H1 (cell line): ENCODE results near the gene FAM120B. TPM values are rescaled to one million over a fixed set of nuclear protein-coding genes. Genes with fewer than 3 reads are reported as not detected.

Source experiments
- CTCF ChIA-PET: fragments of 300-600 bp; sonication (Branson Sonifier 250); formaldehyde crosslinking; loops from one replicate; lab custom pipeline; 2021; ENCODE audit not compliant: partially characterized antibody; lab: Charles Lee
- POLR2A ChIA-PET: fragments of 300-600 bp; sonication (Branson Sonifier 250); formaldehyde crosslinking; loops from one replicate; lab custom pipeline; 2021; ENCODE audit warnings: inconsistent platforms; ENCODE audit not compliant: partially characterized antibody; lab: Charles Lee
- DNase-seq, 2 experiments: peaks; one replicate each; pipeline versions ENCODE4 v3.0.0 to v3.0.0-alpha.2; 2010 to 2022; ENCODE audit warnings: low spot score in 2 of 2, low read depth in 1 of 2, mixed read lengths in 1 of 2
- FAIRE-seq: peaks from 2 replicates; lab custom pipeline; 2011; peaks lifted over from hg19 to GRCh38; lab: Jason Lieb, UNC
- H2AFZ ChIP-seq: 2 replicates; pipeline ENCODE4 v1.8.1; 2012; ENCODE audit warnings: low read length, inconsistent platforms
- H2AK5ac ChIP-seq: 2 replicates; pipeline ENCODE4 v1.6.1; 2013; ENCODE audit warnings: low read depth, low read length
- H2BK120ac ChIP-seq: replicated peaks from 2 replicates; pipeline ENCODE3; 2013; ENCODE audit warnings: low read depth, low read length, inconsistent platforms
- H2BK12ac ChIP-seq: 2 replicates; pipeline ENCODE4 v1.6.1; 2013; ENCODE audit warnings: low read depth, low read length
- H2BK15ac ChIP-seq: 2 replicates; pipeline ENCODE4 v1.6.1; 2013; ENCODE audit warnings: low read length
- H2BK20ac ChIP-seq: 2 replicates; pipeline ENCODE4 v1.6.1; 2013; ENCODE audit warnings: low read length
- H2BK5ac ChIP-seq: 2 replicates; pipeline ENCODE4 v1.6.1; 2013; ENCODE audit warnings: low read depth, low read length
- H3K14ac ChIP-seq: 2 replicates; pipeline ENCODE4 v1.6.1; 2013; ENCODE audit warnings: inconsistent platforms; ENCODE audit not compliant: insufficient read length
- H3K18ac ChIP-seq: 2 replicates; pipeline ENCODE4 v1.6.1; 2013; ENCODE audit warnings: low read length; ENCODE audit errors: extremely low read depth
- H3K23ac ChIP-seq: 2 replicates; pipeline ENCODE4 v1.6.1; 2013; ENCODE audit warnings: inconsistent platforms; ENCODE audit not compliant: insufficient read length
- H3K23me2 ChIP-seq: 2 replicates; pipeline ENCODE4 v1.6.1; 2013; ENCODE audit warnings: low read depth, low read length
- H3K27ac ChIP-seq: 2 replicates; pipeline ENCODE4 v1.6.1; 2011; ENCODE audit warnings: low read depth, low read length, inconsistent platforms
- H3K27me3 ChIP-seq, 4 experiments: replicated peaks in 1 of 4; 1 replicate in 1 of 4; 2 replicates in 3 of 4; pipeline versions ENCODE4 v1.6.1 to v1.8.1; 2011 to 2013; ENCODE audit warnings: low read length in 3 of 4, mild to moderate bottlenecking in 3 of 4, inconsistent platforms in 2 of 4, mixed read lengths in 2 of 4, moderate library complexity in 1 of 4; ENCODE audit not compliant: control insufficient read depth in 3 of 4, insufficient read depth in 3 of 4; ENCODE audit errors: extremely low read depth in 1 of 4
- H3K36me3 ChIP-seq, 4 experiments: 2 replicates each; pipeline versions ENCODE4 v1.6.1 to v1.8.1; 2011 to 2013; ENCODE audit warnings: mild to moderate bottlenecking in 4 of 4, low read length in 3 of 4, moderate library complexity in 2 of 4, control low read depth in 1 of 4, inconsistent platforms in 1 of 4; ENCODE audit not compliant: insufficient read depth in 4 of 4, control insufficient read depth in 2 of 4
- H3K4ac ChIP-seq: replicated peaks from 2 replicates; pipeline ENCODE3; 2013; ENCODE audit warnings: low read length, low read depth, mixed read lengths, inconsistent platforms; ENCODE audit not compliant: insufficient read length
- H3K4me1 ChIP-seq, 4 experiments: replicated peaks in 1 of 4; 1 replicate in 1 of 4; 2 replicates in 3 of 4; pipeline versions ENCODE4 v1.6.1 to v1.8.1; 2011 to 2013; ENCODE audit warnings: low read length in 3 of 4, inconsistent platforms in 2 of 4, mixed read lengths in 1 of 4; ENCODE audit not compliant: insufficient read depth in 4 of 4, control insufficient read depth in 3 of 4
- H3K4me2 ChIP-seq, 2 experiments: 2 replicates each; pipeline versions ENCODE4 v1.6.1 to v1.8.1; 2011 to 2013; ENCODE audit warnings: low read depth in 2 of 2, low read length in 2 of 2, control low read depth in 1 of 2, inconsistent platforms in 1 of 2, mild to moderate bottlenecking in 1 of 2; ENCODE audit not compliant: insufficient read depth in 1 of 2
- H3K4me3 ChIP-seq, 4 experiments: fragments of 200-600, 300-600 bp in 1 of 4; sonication (generic), shearing (Covaris generic), sonication (Bioruptor Twin) in 1 of 4; 2 replicates each; pipeline versions ENCODE4 v1.5.1 to v1.8.1; 2011 to 2016; ENCODE audit warnings: low read length in 4 of 4, low read depth in 3 of 4, control low read depth in 2 of 4, inconsistent platforms in 2 of 4, mild to moderate bottlenecking in 2 of 4, mixed read lengths in 1 of 4, moderate library complexity in 1 of 4; ENCODE audit not compliant: insufficient read depth in 2 of 4; ENCODE audit errors: extremely low read depth in 1 of 4
- H3K56ac ChIP-seq: replicated peaks from 2 replicates; pipeline ENCODE3; 2013; ENCODE audit warnings: low read depth, mild to moderate bottlenecking, mixed read lengths, low read length, inconsistent platforms; ENCODE audit not compliant: insufficient read length
- H3K79me1 ChIP-seq: 2 replicates; pipeline ENCODE4 v1.6.1; 2013; ENCODE audit warnings: low read depth, low read length, control low read depth
- H3K79me2 ChIP-seq, 2 experiments: 2 replicates each; pipeline versions ENCODE4 v1.6.1 to v1.8.1; 2012 to 2013; ENCODE audit warnings: low read length in 2 of 2, mild to moderate bottlenecking in 2 of 2, inconsistent platforms in 1 of 2; ENCODE audit not compliant: insufficient read depth in 2 of 2, control insufficient read depth in 1 of 2
- H3K9ac ChIP-seq, 4 experiments: replicated peaks in 1 of 4; 1 replicate in 1 of 4; 2 replicates in 3 of 4; pipeline versions ENCODE4 v1.6.1 to v1.8.1; 2011 to 2013; ENCODE audit warnings: low read depth in 3 of 4, low read length in 3 of 4, control low read depth in 2 of 4, mild to moderate bottlenecking in 2 of 4, moderate library complexity in 2 of 4, inconsistent platforms in 1 of 4; ENCODE audit errors: extremely low read depth in 1 of 4
- H3K9me3 ChIP-seq, 2 experiments: 2 replicates each; pipeline versions ENCODE4 v1.6.1 to v1.8.1; 2012 to 2013; ENCODE audit warnings: mild to moderate bottlenecking in 2 of 2, moderate library complexity in 2 of 2, control low read depth in 1 of 2, inconsistent platforms in 1 of 2, low read depth in 1 of 2, low read length in 1 of 2, mixed read lengths in 1 of 2; ENCODE audit not compliant: insufficient read depth in 2 of 2
- H4K20me1 ChIP-seq, 2 experiments: replicated peaks in 1 of 2; 2 replicates each; pipeline versions ENCODE3 to v1.8.1; 2011 to 2013; ENCODE audit warnings: inconsistent platforms in 2 of 2, low read length in 2 of 2, mild to moderate bottlenecking in 1 of 2; ENCODE audit not compliant: insufficient read depth in 2 of 2, control insufficient read depth in 1 of 2
- H4K5ac ChIP-seq: 2 replicates; pipeline ENCODE4 v1.6.1; 2013; ENCODE audit warnings: low read length, low read depth, mixed read lengths, inconsistent platforms; ENCODE audit not compliant: insufficient read length
- H4K8ac ChIP-seq: 2 replicates; pipeline ENCODE4 v1.8.0; 2013; ENCODE audit warnings: mild to moderate bottlenecking, moderate library complexity, low read length, inconsistent platforms; ENCODE audit not compliant: insufficient read depth; ENCODE audit errors: extremely low read depth
- H4K91ac ChIP-seq: replicated peaks from 2 replicates; pipeline ENCODE3; 2013; ENCODE audit warnings: low read length, mixed read lengths, inconsistent platforms; ENCODE audit not compliant: insufficient read length
- ATF2 ChIP-seq: IDR thresholded peaks from 2 replicates; pipeline ENCODE4 v1.6.1; 2012; ENCODE audit warnings: low read length, inconsistent platforms
- EZH2 ChIP-seq: fragments of 200-600 bp; sonication (generic); IDR thresholded peaks from 2 replicates; pipeline ENCODE4 v1.7.1; 2012; ENCODE audit warnings: low read depth, mild to moderate bottlenecking, moderate library complexity, low read length, inconsistent platforms; ENCODE audit not compliant: severe bottlenecking
- POU5F1 ChIP-seq: IDR thresholded peaks from 2 replicates; pipeline ENCODE4 v1.6.1; 2011; ENCODE audit warnings: low read depth, mild to moderate bottlenecking, low read length, moderate library complexity
- SIX5 ChIP-seq: IDR thresholded peaks from 2 replicates; pipeline ENCODE4 v1.6.1; 2011; ENCODE audit warnings: mild to moderate bottlenecking, low read depth, low read length
- WGBS, 2 experiments: shearing (Covaris generic) in 1 of 2; methylation state at CpG; one replicate each; pipeline versions ENCODE4 v1.1.6 to v1.1.7; 2013 to 2015; ENCODE audit warnings: low lambda C conversion rate in 2 of 2, mixed read lengths in 2 of 2, inconsistent platforms in 1 of 2, low coverage in 1 of 2, missing lambda C conversion rate in 1 of 2; ENCODE audit not compliant: insufficient replicate concordance in 2 of 2, insufficient coverage in 1 of 2, insufficient read length in 1 of 2; ENCODE audit errors: extremely low coverage in 1 of 2, missing lambda C conversion rate in 1 of 2; 5-methylcytosine and 5-hydroxymethylcytosine counted together
- polyA plus RNA-seq, 7 experiments: library from polyadenylated mRNA; depleted of rRNA in 3 of 7; stranded (reverse) in 5 of 7; unstranded in 2 of 7; fragments of >200 nt in 5 of 7; fragments of 200-250 nt in 2 of 7; gene quantifications; 1 replicate in 5 of 7; 2 replicates in 1 of 7; 4 replicates in 1 of 7; pipeline versions ENCODE4 v1.2.1 to v1.2.3, GENCODE V29; 2011 to 2013; ENCODE audit warnings: missing spikeins in 2 of 7, mixed read lengths in 2 of 7
- total RNA-seq: library from RNA; stranded (reverse); fragmentation: NEBNext Ultra II Directional; extraction: Animal tissue kit (Norgen Biotek cat#: 25700); gene quantifications from 2 replicates; pipeline ENCODE4 v1.2.1, GENCODE V29; 2021

FAM120B gene
- total and polyA plus RNA-seq, 2 of the 8 experiments (the other 6 are each of a cell fraction or from before 2014, with no cell fraction given), result 5.1 to 12.5 TPM

- WGBS, 2 experiments, result 89% methylated on average over 5 of the region's 5 CpGs; no CpG with 5 or more reads in 1 of the 2 experiments
- H4K91ac ChIP-seq, result no peak overlapping the region
- peaks cover 0 to 6% (median 3%) of the 10 kb centered on the region in 4 experiments; a peak in 5 of 7 replicates for H3K4me1 ChIP-seq
- H3K79me1 ChIP-seq, result no peaks in the 10 kb centered on the region
- no peaks in the 10 kb centered on the region for H3K23me2 ChIP-seq
- no peak overlapping the region for H2BK120ac ChIP-seq
- ChIA-PET POLR2A (no interaction called here), CTCF (interaction anchor here (0.7 kb wide), 1 partner anchor 325 kb away, joined by 3 read pairs; no protein-coding TSS in a partner anchor)
- FAIRE-seq, result no peak
- no peaks in the 10 kb centered on the region for H3K9me3 ChIP-seq
- H3K27me3 ChIP-seq, result no peaks in the 10 kb centered on the region
- H4K5ac ChIP-seq, result no peak overlapping the region
- H3K9ac ChIP-seq, result no peak overlapping the region
- H3K4me2 ChIP-seq, result no peak overlapping the region
- no peak overlapping the region for H2AK5ac ChIP-seq
- no peak overlapping the region for H3K56ac ChIP-seq
- H2AFZ ChIP-seq, result no peak overlapping the region
- no peak for DNase-seq
- no peak overlapping the region for H3K4ac ChIP-seq
- no peak overlapping the region for H2BK15ac ChIP-seq
- H3K36me3 ChIP-seq, result no peaks in the 10 kb centered on the region; a peak in 1 of 8 replicates
- no peak overlapping the region for H2BK5ac ChIP-seq
- H3K18ac ChIP-seq, result no peak overlapping the region
- H3K23ac ChIP-seq, result no peak overlapping the region
- no peak overlapping the region for H3K14ac ChIP-seq
- H4K20me1 ChIP-seq, result no peaks in the 10 kb centered on the region
- H3K4me3 ChIP-seq, result no peak overlapping the region
- H4K8ac ChIP-seq, result no peak overlapping the region
- H3K79me2 ChIP-seq, result no peaks in the 10 kb centered on the region
- no peak overlapping the region for H2BK20ac ChIP-seq
- no peak overlapping the region for H2BK12ac ChIP-seq
- no peak overlapping the region for H3K27ac ChIP-seq
- TF ChIP-seq SIX5 (no peak), POU5F1 (no peak), ATF2 (no peak), EZH2 (no peak)
Observed at GRCh38 chr6:170369403-170369802, 62.8 kb downstream of the FAM120B start.
